SK-N-SH treated with all-trans-retinoic acid at 6 μM for 48 hours (cell line): ENCODE results near the gene RHNO1.

Source experiments
- ATAC-seq: fragments of 200-7000 bp; cut with Tn5 transposase; 3 replicates; pipeline ENCODE4 v1.9.1; 2020; ENCODE audit warnings: mild to moderate bottlenecking, moderate library complexity
- ARNTL ChIP-seq: fragments of 450-650 bp; formaldehyde crosslinking; IDR thresholded peaks from 2 replicates; pipeline ENCODE4 v1.5.0; 2020; ENCODE audit warnings: low read depth, mild to moderate bottlenecking, moderate library complexity, borderline replicate concordance
- BACH2 ChIP-seq: fragments of 250-450 bp; sonication (Bioruptor Pico); IDR thresholded peaks from 2 replicates; pipeline ENCODE4 v1.9.0; 2021; ENCODE audit warnings: mild to moderate bottlenecking, borderline replicate concordance
- CREB5 ChIP-seq: fragments of 250-450 bp; sonication (Bioruptor Pico); IDR thresholded peaks from 2 replicates; pipeline ENCODE4 v1.5.1; 2020; ENCODE audit warnings: low read depth, mild to moderate bottlenecking, moderate library complexity
- CSDC2 ChIP-seq: fragments of 250-450 bp; sonication (Bioruptor Pico); IDR thresholded peaks from 2 replicates; pipeline ENCODE4 v1.5.0; 2020; ENCODE audit warnings: mild to moderate bottlenecking, moderate library complexity
- CSRNP3 ChIP-seq: fragments of 250-450 bp; sonication (Bioruptor Pico); IDR thresholded peaks from 2 replicates; pipeline ENCODE4 v1.5.1; 2021; ENCODE audit warnings: mild to moderate bottlenecking, moderate library complexity
- ESRRG ChIP-seq: fragments of 250-450 bp; sonication (Bioruptor Pico); IDR thresholded peaks from 2 replicates; pipeline ENCODE4 v1.6.1; 2021; ENCODE audit warnings: mild to moderate bottlenecking
- GLIS3 ChIP-seq: fragments of 250-450 bp; sonication (Bioruptor Pico); IDR thresholded peaks from 2 replicates; pipeline ENCODE4 v1.5.0; 2020; ENCODE audit warnings: mild to moderate bottlenecking, moderate library complexity
- ISL1 ChIP-seq: fragments of 250-450 bp; sonication (Bioruptor Pico); IDR thresholded peaks from 2 replicates; pipeline ENCODE4 v2.1.2; 2022; ENCODE audit warnings: mild to moderate bottlenecking, moderate library complexity
- OSR1 ChIP-seq: fragments of 250-450 bp; sonication (Bioruptor Pico); IDR thresholded peaks from 2 replicates; pipeline ENCODE4 v1.8.0; 2022; ENCODE audit warnings: moderate library complexity, mild to moderate bottlenecking, inconsistent platforms
- PATZ1 ChIP-seq: fragments of 250-450 bp; sonication (Bioruptor Pico); IDR thresholded peaks from 2 replicates; pipeline ENCODE4 v1.8.0; 2020; ENCODE audit warnings: mild to moderate bottlenecking, moderate library complexity, borderline replicate concordance
- POU6F1 ChIP-seq: fragments of 250-450 bp; sonication (Bioruptor Pico); IDR thresholded peaks from 2 replicates; pipeline ENCODE4 v1.8.0; 2021; ENCODE audit warnings: low read depth, mild to moderate bottlenecking, moderate library complexity, borderline replicate concordance
- PPARA ChIP-seq: fragments of 250-450 bp; sonication (Bioruptor Pico); IDR thresholded peaks from 2 replicates; pipeline ENCODE4 v1.5.0; 2020; ENCODE audit warnings: mild to moderate bottlenecking, borderline replicate concordance
- RARB ChIP-seq: fragments of 250-450 bp; sonication (Bioruptor Pico); IDR thresholded peaks from 2 replicates; pipeline ENCODE4 v1.8.0; 2021; ENCODE audit warnings: mild to moderate bottlenecking, moderate library complexity
- SNAI2 ChIP-seq: fragments of 250-450 bp; sonication (Bioruptor Pico); IDR thresholded peaks from 2 replicates; pipeline ENCODE4 v1.5.0; 2020; ENCODE audit warnings: mild to moderate bottlenecking, moderate library complexity
- TCF4 ChIP-seq: fragments of 250-450 bp; sonication (Bioruptor Pico); IDR thresholded peaks from 2 replicates; pipeline ENCODE4 v1.8.0; 2021; ENCODE audit warnings: mild to moderate bottlenecking, moderate library complexity, borderline replicate concordance
- TOX ChIP-seq: fragments of 250-450 bp; sonication (Bioruptor Pico); IDR thresholded peaks from 2 replicates; pipeline ENCODE4 v1.8.0; 2021; ENCODE audit warnings: mild to moderate bottlenecking, moderate library complexity, borderline replicate concordance
- TSHZ2 ChIP-seq: fragments of 250-450 bp; sonication (Bioruptor Pico); IDR thresholded peaks from 2 replicates; pipeline ENCODE4 v1.5.0; 2020; ENCODE audit warnings: mild to moderate bottlenecking, moderate library complexity
- ZC3H10 ChIP-seq: fragments of 250-450 bp; sonication (Bioruptor Pico); IDR thresholded peaks from 2 replicates; pipeline ENCODE4 v1.5.1; 2021; ENCODE audit warnings: mild to moderate bottlenecking, moderate library complexity
- ZFP3 ChIP-seq: fragments of 250-450 bp; sonication (Bioruptor Pico); IDR thresholded peaks from 2 replicates; pipeline ENCODE4 v1.5.0; 2020; ENCODE audit warnings: mild to moderate bottlenecking, moderate library complexity
- ZFP30 ChIP-seq: fragments of 450-650 bp; formaldehyde crosslinking; IDR thresholded peaks from 2 replicates; pipeline ENCODE4 v1.5.0; 2022; ENCODE audit warnings: mild to moderate bottlenecking, moderate library complexity
- ZNF565 ChIP-seq: fragments of 450-650 bp; formaldehyde crosslinking; conservative IDR thresholded peaks from 2 replicates; pipeline ENCODE4 v1.5.0; 2020; ENCODE audit warnings: low read depth, mild to moderate bottlenecking, moderate library complexity
- ZNF70 ChIP-seq: fragments of 450-650 bp; formaldehyde crosslinking; IDR thresholded peaks from 2 replicates; pipeline ENCODE4 v1.5.0; 2020; ENCODE audit warnings: mild to moderate bottlenecking, moderate library complexity
- ZNF8 ChIP-seq: fragments of 450-650 bp; formaldehyde crosslinking; IDR thresholded peaks from 2 replicates; pipeline ENCODE4 v1.5.0; 2020; ENCODE audit warnings: mild to moderate bottlenecking, moderate library complexity

The RHNO1 gene

GRCh38 chr12:2836574-2836973 is 40.4 kb upstream of the RHNO1 start:
- no peak for TF ChIP-seq PPARA (CRISPR knock-in tag)
- no peak for TF ChIP-seq CSRNP3 (CRISPR knock-in tag)
- no peak for TF ChIP-seq SNAI2 (CRISPR knock-in tag)
- TF ChIP-seq TOX, result no peak
- TF ChIP-seq ISL1 (CRISPR knock-in tag), result no peak
- no peak for TF ChIP-seq CREB5 (CRISPR knock-in tag)
- TF ChIP-seq PATZ1 (CRISPR knock-in tag), result no peak
- no peak for TF ChIP-seq ARNTL (CRISPR knock-in tag)
- no peak for TF ChIP-seq ZFP3 (CRISPR knock-in tag)
- TF ChIP-seq TCF4 (CRISPR knock-in tag), result no peak
- no peak for TF ChIP-seq ZFP30
- no peak for TF ChIP-seq TSHZ2 (CRISPR knock-in tag)
- no peak for TF ChIP-seq RARB (CRISPR knock-in tag)
- no peak for TF ChIP-seq BACH2
- TF ChIP-seq ZC3H10 (CRISPR knock-in tag), result no peak
- TF ChIP-seq CSDC2 (CRISPR knock-in tag), result no peak
- no peak for ATAC-seq

- ATAC-seq, result peak; percentile 23; the same call in 1 of the 3 replicates
- TF ChIP-seq CSDC2 (CRISPR knock-in tag), result no peak
- no peak for TF ChIP-seq RARB (CRISPR knock-in tag)
- no peak for TF ChIP-seq POU6F1 (CRISPR knock-in tag)
- TF ChIP-seq OSR1, result no peak
- no peak for TF ChIP-seq TSHZ2 (CRISPR knock-in tag)
- TF ChIP-seq ESRRG (CRISPR knock-in tag), result no peak
- no peak for TF ChIP-seq ISL1 (CRISPR knock-in tag)
- no peak for TF ChIP-seq PATZ1 (CRISPR knock-in tag)
- no peak for TF ChIP-seq ZNF70 (CRISPR knock-in tag)
- TF ChIP-seq ZC3H10 (CRISPR knock-in tag), result no peak
- no peak for TF ChIP-seq BACH2
- TF ChIP-seq ZFP30, result no peak
- TF ChIP-seq ZFP3 (CRISPR knock-in tag), result no peak
- no peak for TF ChIP-seq CSRNP3 (CRISPR knock-in tag)
- TF ChIP-seq PPARA (CRISPR knock-in tag), result no peak
- TF ChIP-seq ZNF565 (CRISPR knock-in tag), result no peak
- no peak for TF ChIP-seq ZNF8
- no peak for TF ChIP-seq GLIS3 (CRISPR knock-in tag)
Measured at GRCh38 chr12:2841056-2841650, 35.9 kb upstream of the RHNO1 start.
